SW 1271 (cell line): Measurements from ENCODE around the gene MRPS24.
"Not testable (repeated sequence)": the region's sequence is repeated elsewhere in the genome, so short reads cannot be mapped to it uniquely, and the experiment has no call there.

Experiments used
- DNase-seq, 2 experiments: peaks; one replicate each; lab custom pipeline; 2025; lab: John Stamatoyannopoulos, UW

MRPS24 gene

GRCh38 chr7:43838201-43838658 lies 31.1 kb downstream of the MRPS24 start:
- no peak for DNase-seq

GRCh38 chr7:43834463-43835251 lies 34.7 kb downstream of the MRPS24 start:
- DNase-seq, result peak in 1 of 2 experiments; percentile 4

DNA sequence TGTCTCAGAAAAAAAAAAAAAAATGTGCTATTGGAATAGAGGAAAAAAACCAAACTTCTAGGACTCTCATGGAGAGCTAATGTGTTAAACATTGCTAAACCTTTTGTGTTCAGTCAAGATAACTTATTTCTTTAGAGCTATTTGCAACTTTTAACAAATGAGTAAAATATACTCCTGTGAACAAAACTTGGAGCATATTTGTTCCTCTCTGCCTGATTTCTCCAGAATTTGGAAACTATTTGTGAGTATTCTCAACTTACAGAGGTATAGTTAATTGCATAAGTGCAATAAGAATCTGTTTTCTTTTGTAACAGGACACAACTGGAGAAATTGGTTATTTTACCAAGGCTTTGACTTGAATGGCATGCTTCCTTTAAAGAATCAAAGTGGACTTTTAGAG lies 38.4 kb downstream of the MRPS24 start:
- not testable (repeated sequence) for DNase-seq

- DNase-seq, result no peak
Measured at GRCh38 chr7:43825391-43825808, 43.9 kb downstream of the MRPS24 start.

- DNase-seq, result no peak
Measured at GRCh38 chr7:43824963-43825362, 44.4 kb downstream of the MRPS24 start.

- DNase-seq, result not testable (repeated sequence)
Measured at GRCh38 chr7:43824513-43824912, 44.8 kb downstream of the MRPS24 start.

DNA sequence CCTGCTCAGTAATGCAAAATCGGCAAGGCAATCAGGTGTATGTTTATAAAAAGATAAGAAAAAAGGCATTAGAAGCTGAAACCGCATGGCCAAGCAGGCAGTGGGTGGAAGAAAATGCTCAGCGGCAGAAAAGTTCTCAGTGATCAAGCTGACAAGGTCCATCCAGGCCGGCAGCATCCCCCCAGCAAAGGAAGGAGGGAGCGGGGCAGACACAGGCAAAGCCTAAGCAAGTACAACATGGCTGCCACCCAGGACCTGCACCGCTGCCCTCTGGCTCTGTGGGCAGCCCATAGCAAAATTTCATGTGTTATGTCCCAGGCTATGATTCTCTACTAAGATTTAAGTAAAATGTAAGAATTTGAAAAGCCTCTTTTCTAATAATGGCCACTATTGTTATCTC lies 45.4 kb downstream of the MRPS24 start:
- no peak for DNase-seq

- not testable (repeated sequence) for DNase-seq
Measured at GRCh38 chr7:43823425-43823824, 45.9 kb downstream of the MRPS24 start.
